HFFc6 (cell line): ENCODE data around the gene SENP1. TPM values are rescaled to one million over a fixed set of nuclear protein-coding genes. Genes with fewer than 3 reads are reported as not detected.

Source experiments
- DNase-seq: peaks from one replicate; pipeline ENCODE4 v3.0.0-alpha.2; 2018
- H3K27ac Mint-ChIP-seq: 2 replicates; pipeline ENCODE4 v1.8.0; 2020; ENCODE audit warnings: mild to moderate bottlenecking, mixed read lengths
- H3K27me3 Mint-ChIP-seq: 2 replicates; pipeline ENCODE4 v1.8.0; 2021; ENCODE audit warnings: mild to moderate bottlenecking, moderate library complexity, mixed read lengths; ENCODE audit not compliant: insufficient read depth
- H3K36me3 Mint-ChIP-seq: 2 replicates; pipeline ENCODE4 v1.8.0; 2021; ENCODE audit warnings: low read depth, mixed read lengths
- H3K4me1 Mint-ChIP-seq: 2 replicates; pipeline ENCODE4 v1.8.0; 2020; ENCODE audit warnings: low read depth, mixed read lengths
- H3K4me3 Mint-ChIP-seq: 2 replicates; pipeline ENCODE4 v1.8.0; 2020; ENCODE audit warnings: mild to moderate bottlenecking, moderate library complexity, mixed read lengths
- H3K9me3 Mint-ChIP-seq: 2 replicates; pipeline ENCODE4 v1.8.0; 2020; ENCODE audit warnings: mild to moderate bottlenecking, mixed read lengths
- total RNA-seq, 6 experiments: library from RNA; stranded (reverse); fragmentation: NEBNext Ultra II Directional; extraction: Animal tissue kit (Norgen Biotek cat#: 25700); gene quantifications; 2 replicates in 1 of 6; 3 replicates in 5 of 6; pipeline ENCODE4 v1.2.3, GENCODE V29; 2021
- TF ChIP-seq, protein P1 (sequence below): fragments of 200-600 bp; sonication (generic); IDR thresholded peaks from 2 replicates; pipeline ENCODE4 v1.5.0; 2021; ENCODE audit warnings: antibody characterized with exemption, mild to moderate bottlenecking

The SENP1 gene
- total RNA-seq, 6 experiments from 2014 or later = 13.3 to 24.7 (median 17.2) TPM

DNA sequence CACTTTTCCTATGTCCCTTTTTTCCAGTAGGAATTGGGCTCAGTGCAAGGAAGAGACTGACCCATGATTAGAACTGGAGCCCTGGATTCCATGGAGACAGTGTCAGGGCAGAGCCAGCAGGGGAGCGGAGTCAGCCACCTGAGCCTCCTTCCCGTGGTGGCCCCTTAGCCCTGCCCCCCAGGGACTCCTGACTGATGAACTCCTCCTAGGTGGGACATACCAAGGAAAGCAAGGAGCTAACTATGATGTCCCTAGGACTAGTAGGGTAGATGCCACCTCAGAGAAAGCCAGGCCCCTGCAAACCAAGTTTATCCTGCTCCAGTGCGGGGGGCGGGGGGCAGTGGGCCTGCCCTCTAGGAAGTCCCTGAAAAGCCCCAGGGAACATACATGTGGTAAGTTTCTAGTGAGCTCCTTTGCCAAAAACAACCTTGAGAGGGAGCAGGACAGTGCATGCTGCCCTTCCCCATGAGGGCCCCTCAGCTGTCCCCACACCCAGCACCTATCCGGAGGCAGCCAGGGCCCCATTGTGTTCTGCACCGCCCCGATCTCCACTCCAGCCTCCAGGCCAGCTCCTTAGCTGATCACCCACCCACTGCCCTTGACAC lies 95.4 kb downstream of the SENP1 start:
- no peak overlapping the region for H3K4me3 Mint-ChIP-seq
- peaks cover 72% of the 10 kb centered on the region for H3K27me3 Mint-ChIP-seq
- no peaks in the 10 kb centered on the region for H3K4me1 Mint-ChIP-seq
- no peak overlapping the region for H3K27ac Mint-ChIP-seq
- TF ChIP-seq, protein P1, sequence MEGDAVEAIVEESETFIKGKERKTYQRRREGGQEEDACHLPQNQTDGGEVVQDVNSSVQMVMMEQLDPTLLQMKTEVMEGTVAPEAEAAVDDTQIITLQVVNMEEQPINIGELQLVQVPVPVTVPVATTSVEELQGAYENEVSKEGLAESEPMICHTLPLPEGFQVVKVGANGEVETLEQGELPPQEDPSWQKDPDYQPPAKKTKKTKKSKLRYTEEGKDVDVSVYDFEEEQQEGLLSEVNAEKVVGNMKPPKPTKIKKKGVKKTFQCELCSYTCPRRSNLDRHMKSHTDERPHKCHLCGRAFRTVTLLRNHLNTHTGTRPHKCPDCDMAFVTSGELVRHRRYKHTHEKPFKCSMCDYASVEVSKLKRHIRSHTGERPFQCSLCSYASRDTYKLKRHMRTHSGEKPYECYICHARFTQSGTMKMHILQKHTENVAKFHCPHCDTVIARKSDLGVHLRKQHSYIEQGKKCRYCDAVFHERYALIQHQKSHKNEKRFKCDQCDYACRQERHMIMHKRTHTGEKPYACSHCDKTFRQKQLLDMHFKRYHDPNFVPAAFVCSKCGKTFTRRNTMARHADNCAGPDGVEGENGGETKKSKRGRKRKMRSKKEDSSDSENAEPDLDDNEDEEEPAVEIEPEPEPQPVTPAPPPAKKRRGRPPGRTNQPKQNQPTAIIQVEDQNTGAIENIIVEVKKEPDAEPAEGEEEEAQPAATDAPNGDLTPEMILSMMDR = no peak
- no peak for DNase-seq
- H3K36me3 Mint-ChIP-seq = no peaks in the 10 kb centered on the region
- no peaks in the 10 kb centered on the region for H3K9me3 Mint-ChIP-seq

DNA sequence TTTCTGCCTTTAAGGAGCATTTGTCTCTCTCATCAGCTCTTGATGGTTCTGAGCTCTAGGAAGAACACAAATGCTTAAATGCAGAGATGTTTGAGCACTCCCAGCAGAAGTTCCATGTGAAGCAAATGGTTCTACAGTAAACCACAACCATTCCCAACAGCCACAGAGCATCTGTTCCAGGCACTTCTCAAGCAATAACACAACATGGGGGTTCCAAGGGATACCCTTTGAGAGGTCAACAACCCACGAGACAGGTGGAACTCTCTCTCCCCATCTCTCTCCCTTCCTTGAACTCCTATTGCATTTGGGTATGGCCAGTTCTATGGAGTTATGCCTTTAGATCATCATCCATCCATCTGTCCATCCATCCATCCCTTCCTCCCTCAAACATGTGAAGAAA lies 96.4 kb downstream of the SENP1 start:
- Mint-ChIP-seq H3K27ac (no peak overlapping the region), H3K9me3 (no peaks in the 10 kb centered on the region), H3K4me1 (no peaks in the 10 kb centered on the region), H3K36me3 (no peaks in the 10 kb centered on the region), H3K4me3 (no peak overlapping the region), H3K27me3 (peaks cover 68% of the 10 kb centered on the region)
- no peak for DNase-seq
- TF ChIP-seq, protein P1 = no peak

GRCh38 chr12:48008950-48009349 lies 96.9 kb downstream of the SENP1 start:
- no peaks in the 10 kb centered on the region for H3K9me3 Mint-ChIP-seq
- H3K27ac Mint-ChIP-seq = no peak overlapping the region
- DNase-seq = no peak
- H3K4me3 Mint-ChIP-seq = no peak overlapping the region
- TF ChIP-seq, protein P1 = no peak
- H3K27me3 Mint-ChIP-seq = peaks cover 66% of the 10 kb centered on the region
- H3K36me3 Mint-ChIP-seq = no peaks in the 10 kb centered on the region
- no peaks in the 10 kb centered on the region for H3K4me1 Mint-ChIP-seq

GRCh38 chr12:48008349-48008748 lies 97.5 kb downstream of the SENP1 start:
- TF ChIP-seq, protein P1 = no peak
- Mint-ChIP-seq H3K4me3 (no peak overlapping the region), H3K36me3 (no peaks in the 10 kb centered on the region), H3K4me1 (no peaks in the 10 kb centered on the region; the same call in 1 of the 2 replicates), H3K27ac (no peak overlapping the region), H3K9me3 (no peaks in the 10 kb centered on the region), H3K27me3 (peaks cover 69% of the 10 kb centered on the region)
- DNase-seq = no peak

- Mint-ChIP-seq H3K27ac (no peak overlapping the region), H3K27me3 (peaks cover 72% of the 10 kb centered on the region), H3K4me3 (no peak overlapping the region), H3K4me1 (peaks cover 4% of the 10 kb centered on the region), H3K9me3 (no peaks in the 10 kb centered on the region), H3K36me3 (no peaks in the 10 kb centered on the region)
- TF ChIP-seq, protein P1 = no peak
- DNase-seq = no peak
Observed at GRCh38 chr12:48007206-48007605, 98.7 kb downstream of the SENP1 start.

DNA sequence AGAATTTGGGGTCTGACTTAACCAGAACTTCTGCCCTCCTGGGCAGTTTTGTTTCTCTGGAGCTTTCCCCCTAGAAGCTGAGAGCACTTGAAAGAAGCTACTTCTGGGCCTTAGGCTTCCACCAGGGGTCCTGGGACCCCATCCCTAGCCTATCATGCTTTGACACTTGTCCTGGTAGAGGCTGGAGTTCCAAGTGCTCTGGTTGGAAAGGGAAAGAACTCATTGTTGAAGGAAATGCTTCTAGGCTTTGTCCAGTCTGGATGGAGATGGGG lies 100.2 kb downstream of the SENP1 start:
- Mint-ChIP-seq H3K9me3 (no peaks in the 10 kb centered on the region), H3K36me3 (no peaks in the 10 kb centered on the region), H3K4me3 (no peak overlapping the region; the same call in 1 of the 2 replicates), H3K27me3 (peaks cover 64% of the 10 kb centered on the region), H3K27ac (no peak overlapping the region), H3K4me1 (peaks cover 17% of the 10 kb centered on the region)
- TF ChIP-seq, protein P1 = no peak
- DNase-seq = no peak
